GM12892 (cell line): ENCODE measurements around the gene MXRA8.
A peak's percentile ranks its signal among the peaks of the same experiment; 100 is the strongest.

Experiments
- DNase-seq: peaks from one replicate; pipeline ENCODE4 v3.0.0; 2011; ENCODE audit not compliant: insufficient read length
- FAIRE-seq: peaks from 2 replicates; lab custom pipeline; 2011; peaks lifted over from hg19 to GRCh38; lab: Jason Lieb, UNC
- POLR2A ChIP-seq: IDR thresholded peaks from 2 replicates; pipeline ENCODE4 v1.6.1; 2011; ENCODE audit warnings: low read depth, low read length, control low read depth
- POLR2AphosphoS5 ChIP-seq: IDR thresholded peaks from 2 replicates; pipeline ENCODE4 v1.6.1; 2011; ENCODE audit warnings: low read depth, low read length, control low read depth
- TAF1 ChIP-seq: IDR thresholded peaks from 2 replicates; pipeline ENCODE4 v1.6.1; 2011; ENCODE audit warnings: low read depth, mild to moderate bottlenecking, control low read depth, low read length, borderline replicate concordance

Gene MXRA8

DNA sequence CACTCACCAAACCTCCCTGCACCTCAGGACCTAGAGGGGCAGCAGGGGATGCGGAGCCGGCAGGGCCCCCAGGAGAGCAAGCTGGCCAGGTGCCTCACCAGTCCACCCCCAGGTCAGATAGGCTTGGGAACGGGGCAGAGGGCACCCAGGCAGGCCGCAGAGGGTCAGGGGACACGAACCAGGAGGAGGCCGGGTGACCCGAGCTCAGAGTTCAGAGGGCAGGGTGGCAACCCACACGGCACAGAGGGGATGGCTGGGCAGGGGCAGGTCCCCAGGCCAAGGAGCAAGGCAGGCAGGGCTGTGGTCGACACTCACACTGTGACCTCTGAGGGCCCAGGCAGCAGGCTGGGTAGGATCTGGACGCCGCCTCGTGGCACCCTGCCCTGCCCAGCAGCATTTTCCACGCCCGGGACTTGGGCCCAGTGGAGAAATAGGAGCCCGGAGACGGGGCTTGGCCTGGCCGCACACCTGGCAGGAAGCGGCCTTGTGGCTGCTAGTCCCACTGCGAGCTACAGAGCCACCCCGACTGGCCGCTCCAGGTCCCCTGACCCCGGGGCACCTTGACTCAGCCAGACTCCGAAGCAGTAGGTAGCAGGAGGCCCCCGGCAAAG, 14.4 kb downstream of the MXRA8 start:
- no peak for DNase-seq
- FAIRE-seq, result no peak
- TF ChIP-seq POLR2AphosphoS5 (no peak), POLR2A (no peak), TAF1 (no peak)

DNA sequence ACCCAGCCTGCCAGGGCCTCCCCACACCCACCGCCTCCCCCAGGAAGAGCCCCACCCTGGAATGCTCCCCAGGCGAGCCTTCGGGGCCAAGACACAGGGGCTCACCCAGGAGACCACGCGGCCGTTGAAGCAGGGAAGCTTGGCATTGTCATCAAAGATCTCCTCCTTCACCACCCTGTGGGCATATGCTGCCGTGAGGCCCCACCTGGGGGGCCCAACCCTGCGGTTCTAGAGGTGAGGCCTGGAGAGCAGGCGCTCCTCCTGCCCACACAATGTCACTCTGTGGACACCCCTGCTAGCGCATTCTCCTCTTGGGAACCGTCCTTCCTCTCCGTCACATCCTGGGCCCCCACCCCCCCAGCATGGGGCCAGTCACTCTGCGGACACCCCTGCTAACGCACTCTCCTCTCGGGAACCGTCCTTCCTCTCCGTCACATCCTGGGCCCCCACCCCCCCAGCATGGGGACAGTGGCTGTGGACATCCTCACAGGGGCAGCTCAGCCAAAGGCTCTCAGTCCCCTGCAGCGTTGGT, 15.7 kb downstream of the MXRA8 start:
- no peak for FAIRE-seq
- DNase-seq, result no peak
- no peak for TF ChIP-seq POLR2A
- no peak for TF ChIP-seq POLR2AphosphoS5
- TF ChIP-seq TAF1, result no peak

DNA sequence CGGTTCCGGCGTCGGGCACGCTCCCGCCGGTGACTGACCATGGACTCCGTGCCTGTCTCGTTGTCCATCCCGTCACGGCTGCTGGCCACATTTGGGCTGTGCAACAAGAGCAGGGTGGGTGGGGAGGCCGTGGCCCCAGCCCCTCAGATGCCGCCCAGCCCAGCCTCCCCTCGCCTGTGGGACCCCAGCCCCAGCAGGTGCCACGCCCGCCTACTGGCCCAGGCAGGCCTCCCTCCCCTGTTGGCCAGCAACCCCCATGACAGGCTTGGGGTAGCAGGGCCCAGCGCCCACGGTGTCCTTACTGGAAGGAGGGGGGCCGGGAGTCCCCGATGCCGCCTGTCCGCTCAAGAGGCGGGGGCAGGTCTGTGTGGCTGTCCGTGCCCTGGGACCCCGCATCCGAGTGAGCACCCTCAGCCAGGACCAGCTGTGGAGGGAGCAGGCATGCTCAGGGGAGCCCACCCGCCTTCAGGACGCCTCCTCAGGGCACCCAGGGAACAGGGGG, 16.2 kb downstream of the MXRA8 start:
- TF ChIP-seq POLR2AphosphoS5 (no peak), TAF1 (no peak), POLR2A (no peak)
- FAIRE-seq (no peak), DNase-seq (no peak)

DNA sequence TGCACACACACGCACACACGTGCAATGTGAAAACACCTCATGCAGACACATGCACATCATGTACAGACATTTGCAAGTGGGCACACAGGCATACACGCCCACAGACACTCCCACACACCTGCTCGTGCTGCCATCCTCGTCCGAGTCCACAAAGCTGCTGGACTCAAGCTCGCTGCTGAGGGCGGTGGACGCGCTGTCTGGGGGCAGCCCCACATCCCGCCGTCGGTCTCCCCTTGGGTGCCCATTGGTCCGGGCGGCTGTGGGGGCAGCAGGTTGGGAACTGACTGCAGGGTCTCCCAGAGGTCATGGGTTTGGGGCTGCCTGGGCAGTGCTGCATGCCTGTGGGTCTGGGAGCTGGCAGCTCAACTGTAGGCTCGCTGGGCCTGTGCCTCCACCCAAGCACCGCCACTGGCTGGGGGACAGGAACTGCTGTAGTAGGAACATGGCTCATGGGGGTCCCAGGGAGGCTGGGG, 16.8 kb downstream of the MXRA8 start:
- peak; percentile 32; the same call in 1 of the 2 replicates for TF ChIP-seq POLR2AphosphoS5
- no peak for TF ChIP-seq POLR2A
- DNase-seq (no peak), FAIRE-seq (no peak)

DNA sequence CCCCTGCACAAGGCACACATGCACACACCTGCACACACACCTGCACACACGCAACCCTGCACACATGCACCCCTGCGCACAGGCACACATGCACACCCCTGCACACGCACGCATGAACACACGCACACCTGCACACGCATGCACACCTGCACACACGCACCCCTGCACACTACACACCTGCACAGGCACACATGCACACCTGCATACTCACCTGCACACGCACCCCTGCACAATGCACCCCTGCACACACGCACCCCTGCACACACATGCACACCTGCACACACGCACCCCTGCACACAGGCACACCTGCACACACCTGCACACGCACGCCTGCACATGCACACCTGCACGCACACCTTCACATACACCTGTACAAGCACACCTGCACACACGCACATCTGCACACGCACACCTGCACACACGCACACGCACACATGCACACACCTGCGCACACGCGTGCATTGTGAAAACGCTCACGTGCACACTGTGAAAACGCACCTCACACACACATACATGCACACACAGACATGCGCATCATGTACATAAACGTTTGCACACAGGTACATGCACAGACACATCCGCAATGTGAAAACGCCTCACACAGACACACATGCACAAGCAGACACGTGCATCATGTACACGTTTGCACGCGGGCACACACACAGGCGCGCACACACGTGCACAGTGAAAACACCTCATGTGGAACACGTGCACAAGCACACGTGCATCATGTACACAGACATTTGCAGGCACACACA, 17.4 kb downstream of the MXRA8 start:
- TF ChIP-seq TAF1 (no peak), POLR2A (no peak)
- FAIRE-seq, result no peak
- DNase-seq, result no peak

DNA sequence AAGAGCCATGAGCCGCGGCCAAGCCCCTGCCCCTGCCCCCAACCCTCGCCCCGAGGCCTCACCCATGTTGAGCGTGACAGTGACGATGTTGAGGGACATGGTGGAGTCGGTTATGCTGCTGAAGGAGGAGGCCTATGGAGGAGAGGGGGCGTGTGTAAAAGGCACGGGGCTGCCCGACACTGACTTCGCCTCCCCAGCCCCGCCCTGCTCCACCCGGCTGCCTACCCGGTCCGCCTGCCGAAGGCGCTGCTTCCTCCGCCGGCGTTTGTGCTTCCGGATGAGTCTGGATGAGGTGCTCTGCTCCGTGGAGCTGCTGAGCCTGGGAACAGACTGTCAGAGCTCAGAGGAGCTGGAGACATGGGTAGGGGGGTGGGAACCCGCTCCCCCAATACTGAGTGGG, 18.2 kb downstream of the MXRA8 start:
- TF ChIP-seq TAF1 (no peak), POLR2AphosphoS5 (no peak), POLR2A (no peak)
- FAIRE-seq, result no peak
- DNase-seq, result no peak

DNA sequence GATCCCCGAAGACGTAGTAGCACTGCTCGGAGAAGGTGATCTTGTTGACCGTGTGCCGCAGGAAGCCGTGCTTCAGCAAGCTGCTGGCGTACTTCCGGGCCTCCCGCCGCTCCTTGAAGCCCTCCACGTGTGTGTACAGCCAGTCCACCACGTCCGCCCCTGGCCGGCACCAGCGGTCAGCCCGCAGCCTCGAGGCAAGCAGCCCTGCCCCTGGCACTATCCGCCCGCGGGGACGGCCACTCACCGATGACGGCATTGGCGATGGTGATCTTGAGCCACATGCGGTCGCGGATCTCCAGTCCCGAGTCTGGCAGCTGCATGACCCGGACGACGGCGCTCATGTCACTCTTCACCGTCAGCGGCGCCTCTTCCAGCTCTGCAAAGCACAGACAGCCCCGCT, 20.1 kb downstream of the MXRA8 start:
- TF ChIP-seq POLR2A, result no peak
- no peak for TF ChIP-seq TAF1
- TF ChIP-seq POLR2AphosphoS5, result no peak
- DNase-seq (no peak), FAIRE-seq (no peak)

DNA sequence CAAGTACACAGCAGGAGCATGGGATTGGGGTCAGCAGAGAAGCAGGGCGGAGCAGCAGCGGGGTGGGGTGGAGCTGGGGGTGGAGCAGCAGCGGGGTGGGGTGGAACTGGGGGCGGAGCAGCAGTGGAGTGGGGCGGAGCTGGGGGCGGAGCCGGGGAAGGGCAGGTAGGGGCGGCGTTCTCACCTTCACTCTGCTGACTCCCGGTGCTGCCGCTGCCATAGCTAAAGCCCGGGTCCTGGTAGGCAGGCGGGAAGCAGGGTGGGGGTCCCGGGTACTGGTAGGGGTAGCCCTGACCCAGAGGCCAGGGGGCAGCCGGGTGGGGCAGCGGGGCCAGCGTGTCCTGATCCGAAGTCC, 20.6 kb downstream of the MXRA8 start:
- no peak for TF ChIP-seq POLR2AphosphoS5
- TF ChIP-seq TAF1, result no peak
- no peak for TF ChIP-seq POLR2A
- FAIRE-seq (peak; percentile 42), DNase-seq (peak; percentile 80)

DNA sequence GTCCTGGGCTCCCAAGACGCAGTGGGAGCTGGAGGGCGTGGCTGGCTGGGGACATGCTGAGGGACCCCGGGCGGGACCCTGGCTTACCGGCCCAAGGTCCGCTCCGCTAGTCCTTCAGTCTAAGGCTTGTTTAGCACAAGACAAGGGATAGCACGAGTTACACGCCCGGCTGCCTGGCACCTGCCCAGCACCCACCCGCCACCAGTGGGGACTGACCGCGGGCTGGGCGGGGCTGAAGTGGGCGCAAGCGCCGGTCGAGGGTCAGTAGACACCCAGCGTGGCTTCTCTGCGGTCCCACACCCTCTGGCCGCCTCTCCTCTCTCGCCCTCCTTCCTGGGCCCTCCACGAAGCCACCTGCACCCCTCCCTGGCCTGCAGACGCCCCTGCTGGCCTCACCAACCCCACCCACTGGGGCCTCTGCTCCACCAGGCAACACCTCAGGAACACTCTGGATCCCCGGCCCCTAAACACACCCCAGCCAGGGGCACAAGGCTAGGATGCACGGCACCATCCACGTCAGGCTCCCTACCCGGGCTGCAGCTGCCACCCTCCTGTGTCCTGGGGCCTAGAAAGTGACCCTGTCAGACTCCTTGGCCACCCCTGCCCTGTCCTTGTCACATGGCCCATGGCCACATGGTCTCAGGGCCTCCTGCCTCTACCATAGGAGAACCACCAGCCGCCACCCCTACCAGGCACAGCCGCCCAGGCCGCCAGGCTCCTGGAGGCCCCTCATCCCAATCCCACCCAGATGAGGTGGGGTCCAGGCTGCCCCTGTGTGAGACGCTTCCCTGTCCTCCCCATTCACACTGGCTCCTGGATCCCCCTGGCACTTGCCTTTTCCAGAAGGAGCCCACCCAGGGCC, 21.2 kb downstream of the MXRA8 start:
- DNase-seq, result no peak
- TF ChIP-seq POLR2AphosphoS5 (no peak), TAF1 (no peak), POLR2A (no peak)
- FAIRE-seq, result no peak

DNA sequence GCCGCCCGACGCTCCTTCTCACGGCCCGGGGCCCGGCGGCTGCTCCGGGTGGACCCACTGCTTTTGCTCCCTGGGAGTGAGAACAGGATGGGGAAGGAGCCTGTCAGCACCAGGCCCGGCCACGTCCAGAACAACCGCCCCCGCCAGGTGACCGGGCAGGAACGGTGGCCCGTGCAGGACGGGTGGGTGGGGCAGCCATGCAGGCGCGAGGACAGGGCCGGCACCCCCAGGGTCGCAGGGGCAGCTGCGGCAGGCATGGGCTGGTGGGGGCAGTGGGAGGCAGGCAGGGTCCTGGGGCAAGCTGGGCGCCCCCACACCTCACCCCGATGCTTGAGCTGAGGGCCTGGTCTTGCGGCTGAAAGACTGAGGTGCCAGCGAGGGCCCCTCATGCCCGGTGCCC, 21.9 kb downstream of the MXRA8 start:
- DNase-seq (no peak), FAIRE-seq (no peak)
- TF ChIP-seq TAF1 (no peak), POLR2AphosphoS5 (no peak), POLR2A (no peak)

DNA sequence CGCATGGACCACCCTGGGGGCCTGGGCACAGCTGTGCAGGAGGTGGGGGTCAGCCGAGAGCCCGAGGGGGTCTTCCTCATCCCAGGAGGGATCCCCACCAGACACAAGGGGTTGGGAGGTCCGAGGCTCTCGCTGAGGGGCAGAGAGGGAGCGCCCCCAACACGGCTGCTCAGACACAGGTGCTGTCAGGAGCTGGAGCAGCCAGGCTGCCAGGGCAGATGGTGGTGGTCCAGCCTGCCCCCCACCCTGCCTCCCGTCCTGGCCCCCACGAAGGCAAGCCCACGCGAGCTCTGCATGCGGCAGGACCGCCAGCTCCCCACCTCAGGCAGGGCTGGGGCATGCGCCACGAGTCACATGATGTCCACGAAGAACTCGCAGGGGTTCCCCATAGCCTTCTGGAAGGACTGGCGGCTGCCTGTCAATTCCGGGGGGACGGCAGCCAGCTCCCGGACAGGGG, 22.5 kb downstream of the MXRA8 start:
- no peak for FAIRE-seq
- TF ChIP-seq POLR2AphosphoS5, result no peak
- no peak for TF ChIP-seq POLR2A
- no peak for TF ChIP-seq TAF1

DNA sequence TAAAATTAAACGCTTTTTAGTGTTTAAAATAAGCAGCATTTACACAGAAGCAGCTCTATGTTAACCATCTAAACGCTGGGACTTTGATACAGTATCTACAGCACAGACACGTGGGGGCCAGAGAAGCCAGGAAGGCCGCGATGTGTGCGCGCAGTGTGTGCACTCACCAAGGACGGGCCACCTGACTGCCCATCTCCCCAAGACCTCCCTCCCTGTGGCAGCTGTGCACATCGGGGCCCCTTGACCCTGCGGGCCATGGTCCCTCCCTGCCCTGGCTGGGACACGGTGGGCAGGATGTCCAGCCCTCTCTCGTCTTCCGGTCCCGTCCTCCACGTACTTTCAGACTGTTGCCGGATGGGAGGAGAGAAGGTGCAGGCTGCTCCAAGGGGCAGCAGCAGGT, 23.1 kb downstream of the MXRA8 start:
- no peak for FAIRE-seq
- no peak for TF ChIP-seq TAF1
- TF ChIP-seq POLR2AphosphoS5, result no peak
- TF ChIP-seq POLR2A, result no peak
- DNase-seq, result no peak

More for the DNA sequence above, 22.5 kb downstream of the MXRA8 start:
- DNase-seq, result no peak
